WI38 (cell line): ENCODE measurements around the gene VTA1.
A peak's percentile ranks its signal among the peaks of the same experiment; 100 is the strongest.
"Not testable (repeated sequence)": the region's sequence is repeated elsewhere in the genome, so short reads cannot be mapped to it uniquely, and the experiment has no call there.

Experiments used
- H3K4me3 ChIP-seq: 2 replicates; pipeline ENCODE4 v1.5.1; 2011; ENCODE audit warnings: low read depth, mild to moderate bottlenecking, control low read depth, low read length
- TF ChIP-seq, protein P1 (sequence below): IDR thresholded peaks from 2 replicates; pipeline ENCODE4 v1.5.1; 2012; ENCODE audit warnings: low read depth, mild to moderate bottlenecking, control low read depth, low read length

Gene VTA1

GRCh38 chr6:142225552-142225951 lies 78.5 kb downstream of the VTA1 start:
- TF ChIP-seq, protein P1, sequence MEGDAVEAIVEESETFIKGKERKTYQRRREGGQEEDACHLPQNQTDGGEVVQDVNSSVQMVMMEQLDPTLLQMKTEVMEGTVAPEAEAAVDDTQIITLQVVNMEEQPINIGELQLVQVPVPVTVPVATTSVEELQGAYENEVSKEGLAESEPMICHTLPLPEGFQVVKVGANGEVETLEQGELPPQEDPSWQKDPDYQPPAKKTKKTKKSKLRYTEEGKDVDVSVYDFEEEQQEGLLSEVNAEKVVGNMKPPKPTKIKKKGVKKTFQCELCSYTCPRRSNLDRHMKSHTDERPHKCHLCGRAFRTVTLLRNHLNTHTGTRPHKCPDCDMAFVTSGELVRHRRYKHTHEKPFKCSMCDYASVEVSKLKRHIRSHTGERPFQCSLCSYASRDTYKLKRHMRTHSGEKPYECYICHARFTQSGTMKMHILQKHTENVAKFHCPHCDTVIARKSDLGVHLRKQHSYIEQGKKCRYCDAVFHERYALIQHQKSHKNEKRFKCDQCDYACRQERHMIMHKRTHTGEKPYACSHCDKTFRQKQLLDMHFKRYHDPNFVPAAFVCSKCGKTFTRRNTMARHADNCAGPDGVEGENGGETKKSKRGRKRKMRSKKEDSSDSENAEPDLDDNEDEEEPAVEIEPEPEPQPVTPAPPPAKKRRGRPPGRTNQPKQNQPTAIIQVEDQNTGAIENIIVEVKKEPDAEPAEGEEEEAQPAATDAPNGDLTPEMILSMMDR, result no peak

DNA sequence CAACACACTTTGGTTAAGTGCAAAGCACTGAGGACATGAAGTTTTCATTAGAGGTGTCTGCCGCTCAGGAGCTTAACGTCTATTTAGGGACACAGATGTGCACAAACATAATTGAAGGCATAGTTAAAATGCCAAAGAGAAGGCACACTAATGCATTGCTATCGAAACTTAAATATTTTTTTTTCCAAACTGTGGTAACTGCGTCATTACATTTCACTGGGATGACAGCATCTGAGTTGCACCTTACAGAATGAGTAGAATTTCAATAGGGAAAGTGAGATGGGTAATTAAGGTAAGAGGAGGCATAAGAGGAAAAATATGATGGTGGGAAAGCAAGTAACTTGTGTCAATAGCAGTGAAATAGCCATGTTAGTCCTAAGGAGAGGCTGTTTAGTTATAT lies 79.7 kb downstream of the VTA1 start:
- H3K4me3 ChIP-seq, result no peak overlapping the region
- TF ChIP-seq, protein P1, result no peak

More at GRCh38 chr6:142225552-142225951, 78.5 kb downstream of the VTA1 start:
- no peak overlapping the region for H3K4me3 ChIP-seq

DNA sequence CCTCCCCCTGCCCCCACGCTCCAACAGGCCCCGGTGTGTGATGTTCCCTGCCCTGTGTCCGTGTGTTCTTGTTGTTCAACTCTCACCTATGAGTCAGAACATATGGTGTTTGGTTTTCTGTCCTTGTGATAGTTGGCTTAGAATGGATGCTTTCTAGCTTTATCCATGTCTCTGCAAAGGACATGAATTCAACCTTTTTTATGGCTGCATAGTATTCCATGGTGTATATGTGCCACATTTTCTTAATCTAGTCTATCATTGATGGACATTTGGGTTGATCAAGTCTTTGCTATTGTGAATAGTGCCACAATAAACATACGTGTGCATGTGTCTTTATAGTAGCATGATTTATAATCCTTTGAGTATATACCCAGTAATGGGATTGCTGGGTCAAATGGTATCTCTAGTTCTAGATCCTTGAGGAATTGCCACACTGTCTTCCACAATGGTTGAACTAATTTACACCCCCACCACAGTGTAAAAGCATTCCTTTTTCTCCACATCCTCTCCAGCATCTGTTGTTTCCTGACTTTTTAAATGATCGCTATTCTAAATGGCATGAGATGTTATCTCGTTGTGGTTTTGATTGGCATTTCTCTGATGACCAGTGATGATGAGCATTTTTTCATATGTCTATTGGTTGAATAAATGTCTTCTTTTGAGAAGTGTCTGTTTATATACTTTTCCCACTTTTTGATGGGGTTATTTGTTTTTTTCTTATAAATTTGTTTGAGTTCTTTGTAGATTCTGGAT lies 82.6 kb downstream of the VTA1 start:
- not testable (repeated sequence) for H3K4me3 ChIP-seq

GRCh38 chr6:142232206-142233044 lies 85.4 kb downstream of the VTA1 start:
- TF ChIP-seq, protein P1, result peak; percentile 18; the same call in 1 of the 2 replicates
- H3K4me3 ChIP-seq, result not testable (repeated sequence)

GRCh38 chr6:142233945-142234682 lies 87.1 kb downstream of the VTA1 start:
- H3K4me3 ChIP-seq, result no peak overlapping the region
- TF ChIP-seq, protein P1, result no peak

GRCh38 chr6:142235272-142235671 lies 88.2 kb downstream of the VTA1 start:
- no peak overlapping the region for H3K4me3 ChIP-seq
- TF ChIP-seq, protein P1, result no peak

GRCh38 chr6:142235791-142236190 lies 88.7 kb downstream of the VTA1 start:
- TF ChIP-seq, protein P1, result no peak
- no peak overlapping the region for H3K4me3 ChIP-seq
